HG02852 (cell line): ENCODE measurements around the gene ATP1A3.
A peak's percentile ranks its signal among the peaks of the same experiment; 100 is the strongest.

Experiments used
- ATAC-seq: cut with Tn5 transposase; IDR thresholded peaks from one replicate; pipeline ENCODE4 v1.9.1; 2021; ENCODE audit warnings: mild to moderate bottlenecking, moderate library complexity; ENCODE audit not compliant: unreplicated experiment

Gene ATP1A3

GRCh38 chr19:41987141-41987860 is 6.7 kb downstream of the ATP1A3 start:
- no peak for ATAC-seq

- no peak for ATAC-seq
These were observed 9.1 kb downstream of the ATP1A3 start for GRCh38 chr19:41984961-41985360.

- ATAC-seq = no peak
These were observed 12.3 kb downstream of the ATP1A3 start for GRCh38 chr19:41981724-41982123.

- ATAC-seq = no peak
These were observed 15.6 kb downstream of the ATP1A3 start for GRCh38 chr19:41978470-41978869.

- no peak for ATAC-seq
These were observed 16.1 kb downstream of the ATP1A3 start for GRCh38 chr19:41977916-41978315.

GRCh38 chr19:41974652-41975051 is 19.4 kb downstream of the ATP1A3 start:
- ATAC-seq = no peak

GRCh38 chr19:41971363-41971762 is 22.7 kb downstream of the ATP1A3 start:
- ATAC-seq = no peak

- no peak for ATAC-seq
These were observed 24.1 kb downstream of the ATP1A3 start for GRCh38 chr19:41969772-41970458.

- no peak for ATAC-seq
These were observed 25.1 kb downstream of the ATP1A3 start for GRCh38 chr19:41968751-41969595.

- no peak for ATAC-seq
These were observed 26.8 kb downstream of the ATP1A3 start for GRCh38 chr19:41967054-41967783.

GRCh38 chr19:41965106-41965505 is 28.9 kb downstream of the ATP1A3 start:
- no peak for ATAC-seq

GRCh38 chr19:41960973-41961372 is 33.1 kb downstream of the ATP1A3 start:
- no peak for ATAC-seq

- peak; percentile 84 for ATAC-seq
These were observed 34.7 kb downstream of the ATP1A3 start, which contains the start of gene RABAC1 for GRCh38 chr19:41959056-41960053. TSS of gene RABAC1 (minus strand) at chr19:41959321. CDS start at chr19:41959292, 29 bp downstream.

GRCh38 chr19:41958367-41959055 is 35.5 kb downstream of the ATP1A3 start:
- no peak for ATAC-seq

GRCh38 chr19:41957838-41958366 is 36.1 kb downstream of the ATP1A3 start:
- ATAC-seq = no peak

- ATAC-seq = no peak
These were observed 36.7 kb downstream of the ATP1A3 start for GRCh38 chr19:41957161-41957837.

- ATAC-seq = no peak
These were observed 37.4 kb downstream of the ATP1A3 start for GRCh38 chr19:41956621-41957020.

- ATAC-seq = no peak
These were observed 38.5 kb downstream of the ATP1A3 start for GRCh38 chr19:41955521-41955920.
